Measurements from ENCODE around the gene NDEL1.

NDEL1 gene

GRCh38 chr17:8406174-8406573 is 29.5 kb upstream of the NDEL1 start:
- ATAC-seq: no peak
- TF ChIP-seq ZFP3 (CRISPR knock-in tag; IDR thresholded peaks at IDR 0.05) (no peak), TOX (CRISPR knock-in tag; IDR thresholded peaks at IDR 0.05; ENCODE audit: borderline replicate concordance) (no peak), RARB (CRISPR knock-in tag; IDR thresholded peaks at IDR 0.05) (no peak), ZNF8 (CRISPR knock-in tag; IDR thresholded peaks at IDR 0.05) (no peak), TCF4 (CRISPR knock-in tag; IDR thresholded peaks at IDR 0.05; ENCODE audit: borderline replicate concordance) (no peak), GLIS3 (CRISPR knock-in tag; IDR thresholded peaks at IDR 0.05) (no peak), ZNF70 (CRISPR knock-in tag; IDR thresholded peaks at IDR 0.05) (no peak), ESRRG (CRISPR knock-in tag; IDR thresholded peaks at IDR 0.05) (no peak), CREB5 (CRISPR knock-in tag; IDR thresholded peaks at IDR 0.05; ENCODE audit: low read depth) (no peak), ZFP30 (CRISPR knock-in tag; IDR thresholded peaks at IDR 0.05) (no peak), TSHZ2 (CRISPR knock-in tag; IDR thresholded peaks at IDR 0.05) (no peak), CSDC2 (CRISPR knock-in tag; IDR thresholded peaks at IDR 0.05) (no peak), ZNF565 (CRISPR knock-in tag; conservative IDR thresholded peaks at IDR 0.05; ENCODE audit: low read depth) (no peak), POU6F1 (CRISPR knock-in tag; IDR thresholded peaks at IDR 0.05; ENCODE audit: borderline replicate concordance, low read depth) (no peak)

GRCh38 chr17:8408371-8408770 is 27.3 kb upstream of the NDEL1 start:
- TF ChIP-seq OSR1 (CRISPR knock-in tag; IDR thresholded peaks at IDR 0.05): no peak
- no peak for TF ChIP-seq ZNF8 (CRISPR knock-in tag; IDR thresholded peaks at IDR 0.05)
- no peak for TF ChIP-seq ARNTL (CRISPR knock-in tag; IDR thresholded peaks at IDR 0.05; ENCODE audit: borderline replicate concordance, low read depth)
- TF ChIP-seq SNAI2 (CRISPR knock-in tag; IDR thresholded peaks at IDR 0.05): no peak
- no peak for TF ChIP-seq ESRRG (CRISPR knock-in tag; IDR thresholded peaks at IDR 0.05)
- no peak for TF ChIP-seq TOX (CRISPR knock-in tag; IDR thresholded peaks at IDR 0.05; ENCODE audit: borderline replicate concordance)
- no peak for TF ChIP-seq GLIS3 (CRISPR knock-in tag; IDR thresholded peaks at IDR 0.05)
- no peak for TF ChIP-seq CSDC2 (CRISPR knock-in tag; IDR thresholded peaks at IDR 0.05)
- ATAC-seq: no peak

GRCh38 chr17:8409966-8410882 is 25.5 kb upstream of the NDEL1 start:
- no peak for TF ChIP-seq CSDC2 (CRISPR knock-in tag; IDR thresholded peaks at IDR 0.05)
- TF ChIP-seq GLIS3 (CRISPR knock-in tag; IDR thresholded peaks at IDR 0.05): no peak
- no peak for TF ChIP-seq PATZ1 (CRISPR knock-in tag; IDR thresholded peaks at IDR 0.05; ENCODE audit: borderline replicate concordance)
- TF ChIP-seq ISL1 (CRISPR knock-in tag; IDR thresholded peaks at IDR 0.05): no peak
- no peak for TF ChIP-seq TOX (CRISPR knock-in tag; IDR thresholded peaks at IDR 0.05; ENCODE audit: borderline replicate concordance)
- TF ChIP-seq BACH2 (CRISPR knock-in tag; IDR thresholded peaks at IDR 0.05; ENCODE audit: borderline replicate concordance): no peak
- ATAC-seq: peak; percentile 99

GRCh38 chr17:8410883-8411238 is 24.8 kb upstream of the NDEL1 start:
- ATAC-seq: no peak
- TF ChIP-seq CREB5 (CRISPR knock-in tag; IDR thresholded peaks at IDR 0.05; ENCODE audit: low read depth) (no peak), ZNF565 (CRISPR knock-in tag; conservative IDR thresholded peaks at IDR 0.05; ENCODE audit: low read depth) (no peak), TOX (CRISPR knock-in tag; IDR thresholded peaks at IDR 0.05; ENCODE audit: borderline replicate concordance) (no peak)

All from SK-N-SH treated with all-trans-retinoic acid at 6 μM for 48 hours (cell line).